Panc1 (cell line): ENCODE measurements around the gene EML1.

ENCODE experiments used
- POLR2AphosphoS5 ChIP-seq: IDR thresholded peaks from 2 replicates; pipeline ENCODE4 v1.6.1; 2012; ENCODE audit warnings: mild to moderate bottlenecking, low read depth, low read length, moderate library complexity
- SIN3A ChIP-seq: IDR thresholded peaks from 2 replicates; pipeline ENCODE4 v1.6.1; 2012; ENCODE audit warnings: low read depth, mild to moderate bottlenecking, low read length, moderate library complexity, borderline replicate concordance; ENCODE audit not compliant: insufficient read depth
- TCF7L2 ChIP-seq: IDR thresholded peaks from 2 replicates; pipeline ENCODE4 v1.6.1; 2011; ENCODE audit warnings: mild to moderate bottlenecking, low read depth, low read length, inconsistent platforms
- TF ChIP-seq, protein P1 (sequence below): fragments of 450-650 bp; IDR thresholded peaks from 2 replicates; pipeline ENCODE4 v1.5.1; 2017; ENCODE audit warnings: mild to moderate bottlenecking

DNA sequence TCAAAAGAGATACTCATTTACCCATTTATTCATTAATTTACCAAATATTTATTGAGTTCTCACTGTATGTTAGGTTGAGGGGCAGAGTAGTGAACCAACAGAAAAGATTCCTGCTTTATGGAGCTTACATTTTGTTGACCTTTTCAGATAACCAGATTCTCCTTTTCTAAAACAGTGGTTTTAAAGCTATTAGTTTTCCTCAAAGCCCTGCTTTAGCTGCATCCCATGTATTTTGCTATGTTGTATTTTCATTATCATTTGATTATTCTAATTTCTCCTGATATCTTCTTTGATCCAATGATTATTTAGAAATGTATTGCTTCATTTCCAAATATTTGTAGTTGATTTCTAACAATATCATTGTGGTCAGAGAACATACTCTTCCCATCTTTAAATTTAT lies 53.6 kb downstream of the EML1 start:
- TF ChIP-seq SIN3A (no peak), POLR2AphosphoS5 (no peak), TCF7L2 (no peak)
- TF ChIP-seq, protein P1, sequence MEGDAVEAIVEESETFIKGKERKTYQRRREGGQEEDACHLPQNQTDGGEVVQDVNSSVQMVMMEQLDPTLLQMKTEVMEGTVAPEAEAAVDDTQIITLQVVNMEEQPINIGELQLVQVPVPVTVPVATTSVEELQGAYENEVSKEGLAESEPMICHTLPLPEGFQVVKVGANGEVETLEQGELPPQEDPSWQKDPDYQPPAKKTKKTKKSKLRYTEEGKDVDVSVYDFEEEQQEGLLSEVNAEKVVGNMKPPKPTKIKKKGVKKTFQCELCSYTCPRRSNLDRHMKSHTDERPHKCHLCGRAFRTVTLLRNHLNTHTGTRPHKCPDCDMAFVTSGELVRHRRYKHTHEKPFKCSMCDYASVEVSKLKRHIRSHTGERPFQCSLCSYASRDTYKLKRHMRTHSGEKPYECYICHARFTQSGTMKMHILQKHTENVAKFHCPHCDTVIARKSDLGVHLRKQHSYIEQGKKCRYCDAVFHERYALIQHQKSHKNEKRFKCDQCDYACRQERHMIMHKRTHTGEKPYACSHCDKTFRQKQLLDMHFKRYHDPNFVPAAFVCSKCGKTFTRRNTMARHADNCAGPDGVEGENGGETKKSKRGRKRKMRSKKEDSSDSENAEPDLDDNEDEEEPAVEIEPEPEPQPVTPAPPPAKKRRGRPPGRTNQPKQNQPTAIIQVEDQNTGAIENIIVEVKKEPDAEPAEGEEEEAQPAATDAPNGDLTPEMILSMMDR = no peak
